NCI-H2029 (cell line): ENCODE results near the gene SAMD8.

ENCODE experiments used
- DNase-seq: peaks from one replicate; lab custom pipeline; 2025; lab: John Stamatoyannopoulos, UW

SAMD8 gene

GRCh38 chr10:75111365-75111906 is at the start of gene SAMD8:
Gene SAMD8, plus strand, starts transcription at chr10:75111656. Its CDS starts 38,873 bp downstream, at chr10:75150529.
- peak; percentile 83 for DNase-seq

GRCh38 chr10:75061709-75062505 is 49.5 kb upstream of the SAMD8 start:
- no peak for DNase-seq

GRCh38 chr10:75062506-75063299 is 48.8 kb upstream of the SAMD8 start:
- no peak for DNase-seq

- DNase-seq: no peak
Measured at GRCh38 chr10:75063461-75064230, 47.8 kb upstream of the SAMD8 start.

GRCh38 chr10:75065076-75065475 is 46.4 kb upstream of the SAMD8 start:
- DNase-seq: no peak

GRCh38 chr10:75066271-75066670 is 45.2 kb upstream of the SAMD8 start:
- DNase-seq: no peak

- no peak for DNase-seq
Measured at GRCh38 chr10:75067272-75067671, 44.2 kb upstream of the SAMD8 start.

GRCh38 chr10:75068523-75068922 is 42.9 kb upstream of the SAMD8 start:
- DNase-seq: no peak

- no peak for DNase-seq
Measured at GRCh38 chr10:75070476-75070875, 41.0 kb upstream of the SAMD8 start.

GRCh38 chr10:75070961-75071428 is 40.5 kb upstream of the SAMD8 start:
- DNase-seq: peak; percentile 4

- DNase-seq: no peak
Measured at GRCh38 chr10:75071756-75072155, 39.7 kb upstream of the SAMD8 start.

GRCh38 chr10:75072727-75073126 is 38.7 kb upstream of the SAMD8 start:
- no peak for DNase-seq

- no peak for DNase-seq
Measured at GRCh38 chr10:75073442-75073841, 38.0 kb upstream of the SAMD8 start.

GRCh38 chr10:75074711-75075445 is 36.6 kb upstream of the SAMD8 start:
- no peak for DNase-seq

GRCh38 chr10:75076348-75076747 is 35.1 kb upstream of the SAMD8 start:
- DNase-seq: no peak

- DNase-seq: no peak
Measured at GRCh38 chr10:75079436-75080083, 31.9 kb upstream of the SAMD8 start.

GRCh38 chr10:75080554-75080953 is 30.9 kb upstream of the SAMD8 start:
- no peak for DNase-seq

GRCh38 chr10:75081379-75081778 is 30.1 kb upstream of the SAMD8 start:
- no peak for DNase-seq

- DNase-seq: no peak
Measured at GRCh38 chr10:75083972-75084833, 27.3 kb upstream of the SAMD8 start.
